K562 (cell line): ENCODE results near the gene KCNC3. TPM values are rescaled to one million over a fixed set of nuclear protein-coding genes. Genes with fewer than 3 reads are reported as not detected.

ENCODE experiments used
- ATF7 ChIP-seq: fragments of 450-650 bp; IDR thresholded peaks from 2 replicates; pipeline ENCODE4 v1.7.1; 2014; ENCODE audit warnings: mild to moderate bottlenecking, moderate library complexity
- BCOR ChIP-seq: fragments of 450-650 bp; IDR thresholded peaks from 2 replicates; pipeline ENCODE4 v1.6.1; 2016
- CEBPB ChIP-seq: fragments of 450-650 bp; IDR thresholded peaks from 2 replicates; pipeline ENCODE4 v1.6.1; 2016; ENCODE audit warnings: missing genetic modification characterization, missing compliant biosample characterization
- CEBPG ChIP-seq, 3 experiments: fragments of 200-800 bp in 1 of 3; sonication (Bioruptor generic) in 1 of 3; sonication (generic) in 1 of 3; formaldehyde crosslinking in 1 of 3; IDR thresholded peaks in 2 of 3; conservative IDR thresholded peaks in 1 of 3; 2 replicates each; pipeline versions ENCODE4 v1.6.1 to v1.8.0; 2016 to 2022; ENCODE audit warnings: missing compliant biosample characterization in 2 of 3, missing genetic modification characterization in 2 of 3, mild to moderate bottlenecking in 1 of 3, missing genetic modification reagents in 1 of 3
- CHD4 ChIP-seq: fragments of 200-600 bp; sonication (generic); IDR thresholded peaks from 3 replicates; pipeline ENCODE4 v1.6.1; 2012; ENCODE audit warnings: low read depth, mild to moderate bottlenecking, mixed read lengths, low read length, inconsistent platforms; ENCODE audit not compliant: insufficient read depth, insufficient replicate concordance, poor library complexity, severe bottlenecking
- MAFK ChIP-seq: IDR thresholded peaks from 2 replicates; pipeline ENCODE4 v1.6.1; 2011; ENCODE audit warnings: low read length, improper control_type of control experiment
- MAZ ChIP-seq, 2 experiments: fragments of 450-650 bp in 1 of 2; sonication (generic) in 1 of 2; formaldehyde crosslinking; IDR thresholded peaks in 1 of 2; conservative IDR thresholded peaks in 1 of 2; 2 replicates each; pipeline versions ENCODE4 v1.4.0 to v1.5.0; 2020; ENCODE audit warnings: mild to moderate bottlenecking in 1 of 2, missing genetic modification reagents in 1 of 2
- PYGO2 ChIP-seq: fragments of 450-650 bp; IDR thresholded peaks from 2 replicates; pipeline ENCODE4 v1.6.1; 2016; ENCODE audit warnings: mild to moderate bottlenecking, missing genetic modification characterization, moderate library complexity, missing compliant biosample characterization
- RBM25 ChIP-seq: fragments of 200-400 bp; formaldehyde crosslinking; IDR thresholded peaks from 2 replicates; pipeline ENCODE4 v1.6.1; 2018; ENCODE audit warnings: low read length, low read depth, moderate library complexity; ENCODE audit not compliant: severe bottlenecking
- ZFP36 ChIP-seq: fragments of 150-350 bp; IDR thresholded peaks from 2 replicates; pipeline ENCODE4 v1.6.1; 2018; ENCODE audit warnings: low read length, low read depth; ENCODE audit not compliant: partially characterized antibody
- polyA plus RNA-seq, 8 experiments: library from polyadenylated mRNA; depleted of rRNA in 4 of 8; stranded (reverse) in 5 of 8; unstranded in 3 of 8; fragments of >200 nt; fragmentation: Nextera tagmentation in 2 of 8; fragmentation: Illumina TruSeq in 1 of 8; extraction: Ambion mirVana in 2 of 8; extraction: Trizol in 1 of 8; gene quantifications; 2 replicates each; pipeline versions ENCODE4 v1.2.1 to v1.2.3, GENCODE V29; 2011 to 2014; ENCODE audit warnings: inconsistent platforms in 1 of 8, missing spikeins in 1 of 8
- total RNA-seq, 7 experiments: library from RNA; depleted of rRNA in 6 of 7; stranded (reverse); fragments of >200 nt in 6 of 7; fragmentation: Illumina TruSeq in 2 of 7; extraction: Trizol in 2 of 7; gene quantifications; 2 replicates each; pipeline versions ENCODE4 v1.2.1 to v1.2.3, GENCODE V29; 2011 to 2021; ENCODE audit warnings: low replicate concordance in 1 of 7
- TF ChIP-seq, protein P1 (sequence below), 2 experiments: fragments of 450-650 bp in 1 of 2; sonication (generic) in 1 of 2; formaldehyde crosslinking in 1 of 2; IDR thresholded peaks; 2 replicates each; pipeline versions ENCODE4 v1.7.1 to v1.9.0; 2016 to 2022; ENCODE audit warnings: inconsistent platforms in 1 of 2, mild to moderate bottlenecking in 1 of 2, missing genetic modification reagents in 1 of 2
- TF ChIP-seq, protein P2 (sequence below), 2 experiments: fragments of 450-650 bp in 1 of 2; sonication (generic) in 1 of 2; formaldehyde crosslinking in 1 of 2; IDR thresholded peaks in 1 of 2; conservative IDR thresholded peaks in 1 of 2; 2 replicates each; pipeline versions ENCODE4 v1.6.1 to v1.8.1; 2016 to 2023; ENCODE audit warnings: mild to moderate bottlenecking in 2 of 2, moderate library complexity in 2 of 2, inconsistent platforms in 1 of 2, missing genetic modification reagents in 1 of 2

Gene KCNC3
- total and polyA plus RNA-seq, 9 of the 15 experiments (the other 6 are each of a cell fraction or from before 2014, with no cell fraction given): 0.03 to 26.2 (median 2.0) TPM

DNA sequence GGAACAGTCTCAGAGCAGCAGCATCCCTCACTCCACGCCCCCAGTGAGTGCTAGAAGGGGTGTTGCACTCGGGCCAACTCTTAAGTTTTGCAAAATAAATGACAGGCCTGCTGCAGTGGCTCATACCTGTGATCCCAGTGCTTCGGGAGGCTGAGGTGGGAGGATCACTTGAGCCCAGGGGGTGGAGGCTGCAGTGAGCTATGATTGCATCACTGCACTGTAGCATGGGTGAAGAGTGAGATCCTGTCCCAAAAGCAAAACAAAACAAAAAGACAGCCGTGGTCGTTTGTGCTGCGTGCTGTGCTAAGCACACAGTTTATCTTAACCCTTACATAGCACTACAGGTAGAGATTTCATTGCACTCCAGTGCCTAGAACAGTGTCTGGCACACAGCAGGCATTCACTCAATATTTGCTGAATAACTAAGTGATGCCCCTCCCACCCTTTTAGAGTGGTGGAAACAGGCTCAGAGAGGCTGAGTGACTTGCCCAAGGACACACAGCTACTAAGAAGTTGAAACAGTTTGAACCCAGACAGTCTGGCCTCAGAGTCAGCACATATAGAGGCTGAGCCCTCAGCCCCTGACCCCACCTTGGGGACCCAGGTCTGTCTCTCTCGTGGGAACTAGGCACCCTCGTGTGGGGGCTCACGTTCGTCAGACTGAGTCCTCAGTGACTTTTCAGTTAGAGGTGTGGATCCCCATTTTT lies 18.3 kb downstream of the KCNC3 start (continued):
- TF ChIP-seq, protein P1, sequence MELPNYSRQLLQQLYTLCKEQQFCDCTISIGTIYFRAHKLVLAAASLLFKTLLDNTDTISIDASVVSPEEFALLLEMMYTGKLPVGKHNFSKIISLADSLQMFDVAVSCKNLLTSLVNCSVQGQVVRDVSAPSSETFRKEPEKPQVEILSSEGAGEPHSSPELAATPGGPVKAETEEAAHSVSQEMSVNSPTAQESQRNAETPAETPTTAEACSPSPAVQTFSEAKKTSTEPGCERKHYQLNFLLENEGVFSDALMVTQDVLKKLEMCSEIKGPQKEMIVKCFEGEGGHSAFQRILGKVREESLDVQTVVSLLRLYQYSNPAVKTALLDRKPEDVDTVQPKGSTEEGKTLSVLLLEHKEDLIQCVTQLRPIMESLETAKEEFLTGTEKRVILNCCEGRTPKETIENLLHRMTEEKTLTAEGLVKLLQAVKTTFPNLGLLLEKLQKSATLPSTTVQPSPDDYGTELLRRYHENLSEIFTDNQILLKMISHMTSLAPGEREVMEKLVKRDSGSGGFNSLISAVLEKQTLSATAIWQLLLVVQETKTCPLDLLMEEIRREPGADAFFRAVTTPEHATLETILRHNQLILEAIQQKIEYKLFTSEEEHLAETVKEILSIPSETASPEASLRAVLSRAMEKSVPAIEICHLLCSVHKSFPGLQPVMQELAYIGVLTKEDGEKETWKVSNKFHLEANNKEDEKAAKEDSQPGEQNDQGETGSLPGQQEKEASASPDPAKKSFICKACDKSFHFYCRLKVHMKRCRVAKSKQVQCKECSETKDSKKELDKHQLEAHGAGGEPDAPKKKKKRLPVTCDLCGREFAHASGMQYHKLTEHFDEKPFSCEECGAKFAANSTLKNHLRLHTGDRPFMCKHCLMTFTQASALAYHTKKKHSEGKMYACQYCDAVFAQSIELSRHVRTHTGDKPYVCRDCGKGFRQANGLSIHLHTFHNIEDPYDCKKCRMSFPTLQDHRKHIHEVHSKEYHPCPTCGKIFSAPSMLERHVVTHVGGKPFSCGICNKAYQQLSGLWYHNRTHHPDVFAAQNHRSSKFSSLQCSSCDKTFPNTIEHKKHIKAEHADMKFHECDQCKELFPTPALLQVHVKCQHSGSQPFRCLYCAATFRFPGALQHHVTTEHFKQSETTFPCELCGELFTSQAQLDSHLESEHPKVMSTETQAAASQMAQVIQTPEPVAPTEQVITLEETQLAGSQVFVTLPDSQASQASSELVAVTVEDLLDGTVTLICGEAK (IDR thresholded peaks at IDR 0.05): no peak
- TF ChIP-seq, protein P1 (CRISPR knock-in tag; IDR thresholded peaks at IDR 0.05): no peak
- peak; percentile 85 for TF ChIP-seq CEBPG (CRISPR knock-in tag; IDR thresholded peaks at IDR 0.05)
- peak; percentile 50 to 83 for TF ChIP-seq CEBPG (tag; conservative IDR thresholded peaks at IDR 0.05 in 1 of 2, IDR thresholded peaks at IDR 0.05 in 1 of 2)
- no peak for TF ChIP-seq MAFK
- TF ChIP-seq, protein P2, sequence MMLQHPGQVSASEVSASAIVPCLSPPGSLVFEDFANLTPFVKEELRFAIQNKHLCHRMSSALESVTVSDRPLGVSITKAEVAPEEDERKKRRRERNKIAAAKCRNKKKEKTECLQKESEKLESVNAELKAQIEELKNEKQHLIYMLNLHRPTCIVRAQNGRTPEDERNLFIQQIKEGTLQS (IDR thresholded peaks at IDR 0.05): peak; percentile 83
- TF ChIP-seq, protein P2 (CRISPR knock-in tag; conservative IDR thresholded peaks at IDR 0.05): no peak
- peak; percentile 75 for TF ChIP-seq RBM25
- no peak for TF ChIP-seq PYGO2 (tag)
- TF ChIP-seq ZFP36: peak; percentile 88
- no peak for TF ChIP-seq MAZ (CRISPR knock-in tag; conservative IDR thresholded peaks at IDR 0.05 in 1 of 2, IDR thresholded peaks at IDR 0.05 in 1 of 2)
- no peak for TF ChIP-seq ATF7
- peak; percentile 88 for TF ChIP-seq BCOR
- peak; percentile 44 for TF ChIP-seq CHD4
- TF ChIP-seq CEBPB (tag): peak; percentile 88
